GM23338 (cell line): ENCODE results near the gene SMOC2. TPM values are rescaled to one million over a fixed set of nuclear protein-coding genes. Genes with fewer than 3 reads are reported as not detected.

ENCODE experiments used
- ATAC-seq: fragments of 200-7000 bp; cut with Tn5 transposase; 3 replicates; pipeline ENCODE4 v1.9.1; 2020
- DNase-seq: peaks from one replicate; pipeline ENCODE4 v3.0.0-alpha.2; 2015; ENCODE audit warnings: low spot score
- H2AFZ ChIP-seq: fragments of 200-600 bp; sonication (generic); 2 replicates; pipeline ENCODE4 v1.8.0; 2016; ENCODE audit warnings: antibody characterized with exemption, mild to moderate bottlenecking, moderate library complexity
- H3F3A ChIP-seq: fragments of 200-600 bp; sonication (generic); replicated peaks from 2 replicates; pipeline ENCODE4 v1.8.0; 2017; ENCODE audit warnings: antibody characterized with exemption, mixed run types, low read depth
- H3K27ac ChIP-seq: fragments of 200-600 bp; sonication (generic); 2 replicates; pipeline ENCODE4 v1.6.1; 2016; ENCODE audit warnings: low read depth
- H3K27me3 ChIP-seq: fragments of 200-600 bp; sonication (generic); 2 replicates; pipeline ENCODE4 v1.8.0; 2016; ENCODE audit warnings: mild to moderate bottlenecking, mixed run types, moderate library complexity; ENCODE audit not compliant: insufficient read depth
- H3K36me3 ChIP-seq: fragments of 200-600 bp; sonication (generic); 2 replicates; pipeline ENCODE4 v1.8.0; 2016; ENCODE audit warnings: mild to moderate bottlenecking; ENCODE audit not compliant: insufficient read depth
- H3K4me1 ChIP-seq: fragments of 200-600 bp; sonication (generic); 2 replicates; pipeline ENCODE4 v1.8.0; 2016; ENCODE audit warnings: mild to moderate bottlenecking, moderate library complexity; ENCODE audit not compliant: insufficient read depth
- H3K4me2 ChIP-seq: fragments of 200-600 bp; sonication (generic); 2 replicates; pipeline ENCODE4 v1.7.1; 2017; ENCODE audit warnings: mixed run types
- H3K4me3 ChIP-seq: fragments of 200-600 bp; sonication (generic); 2 replicates; pipeline ENCODE4 v1.6.1; 2016; ENCODE audit warnings: mixed run types
- H3K79me2 ChIP-seq: fragments of 200-600 bp; sonication (generic); replicated peaks from 2 replicates; pipeline ENCODE4 v1.8.0; 2017; ENCODE audit warnings: mild to moderate bottlenecking; ENCODE audit not compliant: insufficient read depth
- H3K9me2 ChIP-seq: fragments of 200-600 bp; sonication (generic); 2 replicates; pipeline ENCODE4 v1.8.0; 2017; ENCODE audit not compliant: insufficient read depth
- H4K20me1 ChIP-seq: fragments of 200-600 bp; sonication (generic); replicated peaks from 2 replicates; pipeline ENCODE4 v1.8.0; 2017; ENCODE audit warnings: mild to moderate bottlenecking; ENCODE audit not compliant: insufficient read depth
- H3K27ac Mint-ChIP-seq: 2 replicates; pipeline ENCODE4 v1.8.0; 2020; ENCODE audit warnings: inconsistent platforms, mild to moderate bottlenecking, moderate library complexity, mixed read lengths
- H3K27me3 Mint-ChIP-seq: 3 replicates; pipeline ENCODE4 v1.8.0; 2022; ENCODE audit warnings: low read depth, mild to moderate bottlenecking, moderate library complexity, mixed read lengths, inconsistent platforms; ENCODE audit not compliant: insufficient read depth, poor library complexity
- H3K36me3 Mint-ChIP-seq: 3 replicates; pipeline ENCODE4 v1.8.0; 2021; ENCODE audit warnings: low read depth, mild to moderate bottlenecking, inconsistent platforms, moderate library complexity, mixed read lengths
- H3K4me1 Mint-ChIP-seq: 3 replicates; pipeline ENCODE4 v1.8.0; 2020; ENCODE audit warnings: mild to moderate bottlenecking, inconsistent platforms, mixed read lengths
- H3K4me3 Mint-ChIP-seq: 3 replicates; pipeline ENCODE4 v1.8.0; 2021; ENCODE audit warnings: moderate library complexity, mild to moderate bottlenecking, inconsistent platforms, mixed read lengths
- H3K9me3 Mint-ChIP-seq: 3 replicates; pipeline ENCODE4 v1.8.0; 2020; ENCODE audit warnings: moderate library complexity, mild to moderate bottlenecking, inconsistent platforms, mixed read lengths
- CREB1 ChIP-seq: fragments of 250-450 bp; sonication (Bioruptor Pico); IDR thresholded peaks from 2 replicates; pipeline ENCODE4 v1.5.0; 2020; ENCODE audit warnings: low read depth, mild to moderate bottlenecking, moderate library complexity
- EZH2 ChIP-seq: fragments of 200-600 bp; sonication (generic); IDR thresholded peaks from one replicate; pipeline ENCODE4 v1.8.0; 2017; ENCODE audit warnings: antibody characterized with exemption, mild to moderate bottlenecking, low read depth; ENCODE audit not compliant: unreplicated experiment
- EZH2phosphoT487 ChIP-seq: fragments of 200-600 bp; sonication (generic); IDR thresholded peaks from one replicate; pipeline ENCODE4 v1.8.1; 2018; ENCODE audit warnings: antibody characterized with exemption; ENCODE audit not compliant: unreplicated experiment
- JUNB ChIP-seq: IDR thresholded peaks from one replicate; pipeline ENCODE4 v1.6.1; 2016; ENCODE audit warnings: antibody characterized with exemption; ENCODE audit not compliant: unreplicated experiment
- NANOG ChIP-seq: IDR thresholded peaks from 2 replicates; pipeline ENCODE4 v1.6.1; 2016; ENCODE audit warnings: antibody characterized with exemption, borderline replicate concordance
- POLR2AphosphoS5 ChIP-seq: IDR thresholded peaks from 2 replicates; pipeline ENCODE4 v1.6.1; 2016; ENCODE audit warnings: antibody characterized with exemption, low read depth
- STAT1 ChIP-seq: IDR thresholded peaks from one replicate; pipeline ENCODE4 v1.6.1; 2016; ENCODE audit warnings: antibody characterized with exemption; ENCODE audit not compliant: unreplicated experiment
- ZNF114 ChIP-seq: fragments of 250-450 bp; sonication (Bioruptor Pico); IDR thresholded peaks from 2 replicates; pipeline ENCODE4 v1.5.0; 2020; ENCODE audit warnings: mild to moderate bottlenecking, moderate library complexity
- ZNF331 ChIP-seq: fragments of 250-450 bp; sonication (Bioruptor Pico); IDR thresholded peaks from 2 replicates; pipeline ENCODE4 v1.5.0; 2020; ENCODE audit warnings: low read depth, mild to moderate bottlenecking, moderate library complexity
- polyA plus RNA-seq: library from polyadenylated mRNA; unstranded; fragments of >200 nt; fragmentation: Nextera tagmentation; extraction: Ambion mirVana; gene quantifications from 2 replicates; pipeline ENCODE4 v1.2.1, GENCODE V29; 2016
- total RNA-seq: library from RNA; depleted of rRNA; stranded (reverse); fragments of >200 nt; shearing (Covaris generic); gene quantifications from 2 replicates; pipeline ENCODE4 v1.2.3, GENCODE V29; 2014
- TF ChIP-seq, protein P1 (sequence below), 2 experiments: fragments of 200-600 bp in 1 of 2; sonication (generic) in 1 of 2; conservative IDR thresholded peaks; 2 replicates each; pipeline versions ENCODE4 v1.5.1 to v1.6.1; 2016 to 2017; ENCODE audit warnings: antibody characterized with exemption in 2 of 2, low read depth in 2 of 2, mild to moderate bottlenecking in 2 of 2, moderate library complexity in 1 of 2
- TF ChIP-seq, protein P2 (sequence below): IDR thresholded peaks from 2 replicates; pipeline ENCODE4 v1.6.1; 2016; ENCODE audit warnings: antibody characterized with exemption
- TF ChIP-seq, protein P3 (sequence below): IDR thresholded peaks from one replicate; pipeline ENCODE4 v1.6.1; 2018; ENCODE audit warnings: antibody characterized with exemption; ENCODE audit not compliant: unreplicated experiment
- TF ChIP-seq, protein P4 (sequence below): fragments of 250-450 bp; sonication (Bioruptor Pico); IDR thresholded peaks from 2 replicates; pipeline ENCODE4 v1.5.0; 2020; ENCODE audit warnings: mild to moderate bottlenecking, moderate library complexity

SMOC2 gene
- total and polyA plus RNA-seq, 2 experiments from 2014 or later: 4.3 to 6.5 TPM

DNA sequence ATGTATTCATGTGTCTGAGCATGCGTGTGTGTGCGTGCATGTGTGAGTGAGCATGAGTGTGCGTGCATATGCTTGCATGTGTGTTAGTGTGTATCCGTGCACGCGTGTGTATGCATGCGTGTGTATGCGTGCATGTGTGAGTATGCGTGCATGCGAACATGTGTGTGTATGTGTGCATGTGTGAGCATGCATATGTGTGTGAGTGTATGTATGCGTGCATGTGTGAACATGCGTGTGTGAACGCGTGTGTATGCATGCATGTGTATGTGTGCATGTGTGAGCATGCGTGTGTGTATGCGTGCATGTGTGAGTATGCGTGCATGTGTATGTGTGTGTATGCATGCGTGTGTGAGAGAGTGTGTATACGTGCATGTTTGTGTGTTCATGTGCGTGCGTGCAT lies 77.9 kb downstream of the SMOC2 start:
- no peak overlapping the region for H3K27ac ChIP-seq
- H3K9me3 Mint-ChIP-seq: no peaks in the 10 kb centered on the region
- H3K27ac Mint-ChIP-seq: no peak overlapping the region

More for the DNA sequence above, 77.9 kb downstream of the SMOC2 start:
- H3K27me3 Mint-ChIP-seq: no peaks in the 10 kb centered on the region
- no peaks in the 10 kb centered on the region for H3K79me2 ChIP-seq
- no peak for ATAC-seq
- H3K27me3 ChIP-seq: no peaks in the 10 kb centered on the region
- H3K4me2 ChIP-seq: no peak overlapping the region
- H2AFZ ChIP-seq: no peak overlapping the region
- peaks cover 4% of the 10 kb centered on the region for H3K4me1 ChIP-seq
- H3K9me2 ChIP-seq: no peaks in the 10 kb centered on the region
- peaks cover 6% of the 10 kb centered on the region; the same call in 1 of the 2 replicates for H3F3A ChIP-seq
- H3K4me3 ChIP-seq: no peak overlapping the region
- H4K20me1 ChIP-seq: no peaks in the 10 kb centered on the region; the same call in 1 of the 2 replicates
- peaks cover 3% of the 10 kb centered on the region; the same call in 1 of the 3 replicates for H3K4me1 Mint-ChIP-seq
- no peak for DNase-seq
- H3K36me3 Mint-ChIP-seq: no peaks in the 10 kb centered on the region
- TF ChIP-seq ZNF114 (CRISPR knock-in tag) (no peak), NANOG (no peak), EZH2 (no peak), CREB1 (CRISPR knock-in tag) (no peak), JUNB (no peak), EZH2phosphoT487 (no peak), STAT1 (no peak), ZNF331 (no peak), POLR2AphosphoS5 (no peak)
- TF ChIP-seq, protein P1, sequence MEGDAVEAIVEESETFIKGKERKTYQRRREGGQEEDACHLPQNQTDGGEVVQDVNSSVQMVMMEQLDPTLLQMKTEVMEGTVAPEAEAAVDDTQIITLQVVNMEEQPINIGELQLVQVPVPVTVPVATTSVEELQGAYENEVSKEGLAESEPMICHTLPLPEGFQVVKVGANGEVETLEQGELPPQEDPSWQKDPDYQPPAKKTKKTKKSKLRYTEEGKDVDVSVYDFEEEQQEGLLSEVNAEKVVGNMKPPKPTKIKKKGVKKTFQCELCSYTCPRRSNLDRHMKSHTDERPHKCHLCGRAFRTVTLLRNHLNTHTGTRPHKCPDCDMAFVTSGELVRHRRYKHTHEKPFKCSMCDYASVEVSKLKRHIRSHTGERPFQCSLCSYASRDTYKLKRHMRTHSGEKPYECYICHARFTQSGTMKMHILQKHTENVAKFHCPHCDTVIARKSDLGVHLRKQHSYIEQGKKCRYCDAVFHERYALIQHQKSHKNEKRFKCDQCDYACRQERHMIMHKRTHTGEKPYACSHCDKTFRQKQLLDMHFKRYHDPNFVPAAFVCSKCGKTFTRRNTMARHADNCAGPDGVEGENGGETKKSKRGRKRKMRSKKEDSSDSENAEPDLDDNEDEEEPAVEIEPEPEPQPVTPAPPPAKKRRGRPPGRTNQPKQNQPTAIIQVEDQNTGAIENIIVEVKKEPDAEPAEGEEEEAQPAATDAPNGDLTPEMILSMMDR (conservative IDR thresholded peaks at IDR 0.05; ENCODE audit: low read depth in 2 of 2): no peak
- TF ChIP-seq, protein P2, sequence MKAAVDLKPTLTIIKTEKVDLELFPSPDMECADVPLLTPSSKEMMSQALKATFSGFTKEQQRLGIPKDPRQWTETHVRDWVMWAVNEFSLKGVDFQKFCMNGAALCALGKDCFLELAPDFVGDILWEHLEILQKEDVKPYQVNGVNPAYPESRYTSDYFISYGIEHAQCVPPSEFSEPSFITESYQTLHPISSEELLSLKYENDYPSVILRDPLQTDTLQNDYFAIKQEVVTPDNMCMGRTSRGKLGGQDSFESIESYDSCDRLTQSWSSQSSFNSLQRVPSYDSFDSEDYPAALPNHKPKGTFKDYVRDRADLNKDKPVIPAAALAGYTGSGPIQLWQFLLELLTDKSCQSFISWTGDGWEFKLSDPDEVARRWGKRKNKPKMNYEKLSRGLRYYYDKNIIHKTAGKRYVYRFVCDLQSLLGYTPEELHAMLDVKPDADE: no peak
- TF ChIP-seq, protein P3, sequence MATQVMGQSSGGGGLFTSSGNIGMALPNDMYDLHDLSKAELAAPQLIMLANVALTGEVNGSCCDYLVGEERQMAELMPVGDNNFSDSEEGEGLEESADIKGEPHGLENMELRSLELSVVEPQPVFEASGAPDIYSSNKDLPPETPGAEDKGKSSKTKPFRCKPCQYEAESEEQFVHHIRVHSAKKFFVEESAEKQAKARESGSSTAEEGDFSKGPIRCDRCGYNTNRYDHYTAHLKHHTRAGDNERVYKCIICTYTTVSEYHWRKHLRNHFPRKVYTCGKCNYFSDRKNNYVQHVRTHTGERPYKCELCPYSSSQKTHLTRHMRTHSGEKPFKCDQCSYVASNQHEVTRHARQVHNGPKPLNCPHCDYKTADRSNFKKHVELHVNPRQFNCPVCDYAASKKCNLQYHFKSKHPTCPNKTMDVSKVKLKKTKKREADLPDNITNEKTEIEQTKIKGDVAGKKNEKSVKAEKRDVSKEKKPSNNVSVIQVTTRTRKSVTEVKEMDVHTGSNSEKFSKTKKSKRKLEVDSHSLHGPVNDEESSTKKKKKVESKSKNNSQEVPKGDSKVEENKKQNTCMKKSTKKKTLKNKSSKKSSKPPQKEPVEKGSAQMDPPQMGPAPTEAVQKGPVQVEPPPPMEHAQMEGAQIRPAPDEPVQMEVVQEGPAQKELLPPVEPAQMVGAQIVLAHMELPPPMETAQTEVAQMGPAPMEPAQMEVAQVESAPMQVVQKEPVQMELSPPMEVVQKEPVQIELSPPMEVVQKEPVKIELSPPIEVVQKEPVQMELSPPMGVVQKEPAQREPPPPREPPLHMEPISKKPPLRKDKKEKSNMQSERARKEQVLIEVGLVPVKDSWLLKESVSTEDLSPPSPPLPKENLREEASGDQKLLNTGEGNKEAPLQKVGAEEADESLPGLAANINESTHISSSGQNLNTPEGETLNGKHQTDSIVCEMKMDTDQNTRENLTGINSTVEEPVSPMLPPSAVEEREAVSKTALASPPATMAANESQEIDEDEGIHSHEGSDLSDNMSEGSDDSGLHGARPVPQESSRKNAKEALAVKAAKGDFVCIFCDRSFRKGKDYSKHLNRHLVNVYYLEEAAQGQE: no peak
- TF ChIP-seq, protein P4, sequence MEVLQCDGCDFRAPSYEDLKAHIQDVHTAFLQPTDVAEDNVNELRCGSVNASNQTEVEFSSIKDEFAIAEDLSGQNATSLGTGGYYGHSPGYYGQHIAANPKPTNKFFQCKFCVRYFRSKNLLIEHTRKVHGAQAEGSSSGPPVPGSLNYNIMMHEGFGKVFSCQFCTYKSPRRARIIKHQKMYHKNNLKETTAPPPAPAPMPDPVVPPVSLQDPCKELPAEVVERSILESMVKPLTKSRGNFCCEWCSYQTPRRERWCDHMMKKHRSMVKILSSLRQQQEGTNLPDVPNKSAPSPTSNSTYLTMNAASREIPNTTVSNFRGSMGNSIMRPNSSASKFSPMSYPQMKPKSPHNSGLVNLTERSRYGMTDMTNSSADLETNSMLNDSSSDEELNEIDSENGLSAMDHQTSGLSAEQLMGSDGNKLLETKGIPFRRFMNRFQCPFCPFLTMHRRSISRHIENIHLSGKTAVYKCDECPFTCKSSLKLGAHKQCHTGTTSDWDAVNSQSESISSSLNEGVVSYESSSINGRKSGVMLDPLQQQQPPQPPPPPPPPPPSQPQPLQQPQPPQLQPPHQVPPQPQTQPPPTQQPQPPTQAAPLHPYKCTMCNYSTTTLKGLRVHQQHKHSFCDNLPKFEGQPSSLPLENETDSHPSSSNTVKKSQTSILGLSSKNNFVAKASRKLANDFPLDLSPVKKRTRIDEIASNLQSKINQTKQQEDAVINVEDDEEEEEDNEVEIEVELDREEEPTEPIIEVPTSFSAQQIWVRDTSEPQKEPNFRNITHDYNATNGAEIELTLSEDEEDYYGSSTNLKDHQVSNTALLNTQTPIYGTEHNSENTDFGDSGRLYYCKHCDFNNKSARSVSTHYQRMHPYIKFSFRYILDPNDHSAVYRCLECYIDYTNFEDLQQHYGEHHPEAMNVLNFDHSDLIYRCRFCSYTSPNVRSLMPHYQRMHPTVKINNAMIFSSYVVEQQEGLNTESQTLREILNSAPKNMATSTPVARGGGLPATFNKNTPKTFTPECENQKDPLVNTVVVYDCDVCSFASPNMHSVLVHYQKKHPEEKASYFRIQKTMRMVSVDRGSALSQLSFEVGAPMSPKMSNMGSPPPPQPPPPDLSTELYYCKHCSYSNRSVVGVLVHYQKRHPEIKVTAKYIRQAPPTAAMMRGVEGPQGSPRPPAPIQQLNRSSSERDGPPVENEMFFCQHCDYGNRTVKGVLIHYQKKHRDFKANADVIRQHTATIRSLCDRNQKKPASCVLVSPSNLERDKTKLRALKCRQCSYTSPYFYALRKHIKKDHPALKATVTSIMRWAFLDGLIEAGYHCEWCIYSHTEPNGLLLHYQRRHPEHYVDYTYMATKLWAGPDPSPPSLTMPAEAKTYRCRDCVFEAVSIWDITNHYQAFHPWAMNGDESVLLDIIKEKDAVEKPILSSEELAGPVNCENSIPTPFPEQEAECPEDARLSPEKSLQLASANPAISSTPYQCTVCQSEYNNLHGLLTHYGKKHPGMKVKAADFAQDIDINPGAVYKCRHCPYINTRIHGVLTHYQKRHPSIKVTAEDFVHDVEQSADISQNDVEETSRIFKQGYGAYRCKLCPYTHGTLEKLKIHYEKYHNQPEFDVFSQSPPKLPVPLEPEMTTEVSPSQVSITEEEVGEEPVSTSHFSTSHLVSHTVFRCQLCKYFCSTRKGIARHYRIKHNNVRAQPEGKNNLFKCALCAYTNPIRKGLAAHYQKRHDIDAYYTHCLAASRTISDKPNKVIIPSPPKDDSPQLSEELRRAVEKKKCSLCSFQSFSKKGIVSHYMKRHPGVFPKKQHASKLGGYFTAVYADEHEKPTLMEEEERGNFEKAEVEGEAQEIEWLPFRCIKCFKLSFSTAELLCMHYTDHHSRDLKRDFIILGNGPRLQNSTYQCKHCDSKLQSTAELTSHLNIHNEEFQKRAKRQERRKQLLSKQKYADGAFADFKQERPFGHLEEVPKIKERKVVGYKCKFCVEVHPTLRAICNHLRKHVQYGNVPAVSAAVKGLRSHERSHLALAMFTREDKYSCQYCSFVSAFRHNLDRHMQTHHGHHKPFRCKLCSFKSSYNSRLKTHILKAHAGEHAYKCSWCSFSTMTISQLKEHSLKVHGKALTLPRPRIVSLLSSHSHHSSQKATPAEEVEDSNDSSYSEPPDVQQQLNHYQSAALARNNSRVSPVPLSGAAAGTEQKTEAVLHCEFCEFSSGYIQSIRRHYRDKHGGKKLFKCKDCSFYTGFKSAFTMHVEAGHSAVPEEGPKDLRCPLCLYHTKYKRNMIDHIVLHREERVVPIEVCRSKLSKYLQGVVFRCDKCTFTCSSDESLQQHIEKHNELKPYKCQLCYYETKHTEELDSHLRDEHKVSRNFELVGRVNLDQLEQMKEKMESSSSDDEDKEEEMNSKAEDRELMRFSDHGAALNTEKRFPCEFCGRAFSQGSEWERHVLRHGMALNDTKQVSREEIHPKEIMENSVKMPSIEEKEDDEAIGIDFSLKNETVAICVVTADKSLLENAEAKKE: no peak
- H3K36me3 ChIP-seq: no peaks in the 10 kb centered on the region
- H3K4me3 Mint-ChIP-seq: no peak overlapping the region
